Activated naive CD4-positive, alpha-beta T cell treated with anti-CD3 and anti-CD28 coated beads, Interleukin-2, amount 50 U/mL, for 24 hours (primary cell): ENCODE results near the gene RAPSN.

Source experiments
- H3K27ac Mint-ChIP-seq: one replicate; pipeline ENCODE4 v1.8.0; 2021; ENCODE audit warnings: mild to moderate bottlenecking, mixed read lengths
- H3K27me3 Mint-ChIP-seq: one replicate; pipeline ENCODE4 v1.8.0; 2021; ENCODE audit warnings: mixed read lengths
- H3K36me3 Mint-ChIP-seq: one replicate; pipeline ENCODE4 v1.8.0; 2021; ENCODE audit warnings: mixed read lengths
- H3K4me1 Mint-ChIP-seq: one replicate; pipeline ENCODE4 v1.8.0; 2021; ENCODE audit warnings: mixed read lengths
- H3K4me3 Mint-ChIP-seq: one replicate; pipeline ENCODE4 v1.8.0; 2021; ENCODE audit warnings: mild to moderate bottlenecking, mixed read lengths
- H3K9me3 Mint-ChIP-seq: one replicate; pipeline ENCODE4 v1.8.0; 2021; ENCODE audit warnings: mixed read lengths

The RAPSN gene

DNA sequence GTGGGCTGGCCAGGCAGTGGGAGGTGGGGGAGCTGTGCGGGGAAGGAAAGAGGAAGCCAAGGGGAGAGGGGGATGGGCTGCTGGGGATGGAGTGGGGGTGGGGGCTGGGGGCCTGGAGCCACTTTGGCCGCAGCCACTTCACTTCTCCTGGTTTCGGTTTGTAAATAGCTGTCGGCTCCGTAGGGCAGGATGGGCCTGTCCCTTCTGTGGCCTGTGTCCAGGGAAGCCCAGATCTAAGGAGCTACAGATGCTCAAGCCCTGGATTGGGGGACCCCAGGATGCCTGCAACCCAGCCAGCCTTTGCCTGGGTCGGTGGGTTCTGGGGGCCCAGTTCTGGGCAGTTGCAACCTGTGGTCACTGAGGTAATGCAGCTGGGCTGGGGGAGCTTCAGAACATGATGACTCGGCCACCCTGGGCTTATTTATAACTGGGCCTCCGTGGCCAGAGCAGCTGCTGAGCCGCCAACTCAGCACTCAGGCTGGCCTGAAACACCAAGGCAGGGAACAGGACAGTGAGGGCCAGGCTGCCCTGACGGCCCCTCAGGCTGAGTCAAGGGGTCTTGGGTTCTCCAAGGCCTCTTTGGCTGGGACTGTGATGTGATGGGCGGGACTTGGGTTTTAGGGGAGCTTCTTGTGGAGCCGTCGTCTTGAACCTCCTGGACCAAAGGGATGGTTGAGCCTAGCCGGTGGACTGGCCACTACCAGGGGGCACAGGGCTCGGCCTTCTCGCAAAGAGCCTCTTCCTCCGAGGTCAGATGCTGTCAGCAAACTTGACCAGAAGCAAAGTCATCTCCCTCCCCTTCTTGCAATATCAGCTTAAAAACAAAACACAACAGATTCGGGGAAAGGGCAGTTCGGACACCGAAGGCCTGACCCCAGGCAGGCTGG, 55.5 kb downstream of the RAPSN start:
- peak overlapping the region; percentile 55 for H3K4me3 Mint-ChIP-seq
- no peaks in the 10 kb centered on the region for H3K9me3 Mint-ChIP-seq
- H3K27ac Mint-ChIP-seq, result peak overlapping the region; percentile 51
- no peaks in the 10 kb centered on the region for H3K36me3 Mint-ChIP-seq
- H3K27me3 Mint-ChIP-seq, result no peaks in the 10 kb centered on the region
- H3K4me1 Mint-ChIP-seq, result peaks cover 57% of the 10 kb centered on the region

DNA sequence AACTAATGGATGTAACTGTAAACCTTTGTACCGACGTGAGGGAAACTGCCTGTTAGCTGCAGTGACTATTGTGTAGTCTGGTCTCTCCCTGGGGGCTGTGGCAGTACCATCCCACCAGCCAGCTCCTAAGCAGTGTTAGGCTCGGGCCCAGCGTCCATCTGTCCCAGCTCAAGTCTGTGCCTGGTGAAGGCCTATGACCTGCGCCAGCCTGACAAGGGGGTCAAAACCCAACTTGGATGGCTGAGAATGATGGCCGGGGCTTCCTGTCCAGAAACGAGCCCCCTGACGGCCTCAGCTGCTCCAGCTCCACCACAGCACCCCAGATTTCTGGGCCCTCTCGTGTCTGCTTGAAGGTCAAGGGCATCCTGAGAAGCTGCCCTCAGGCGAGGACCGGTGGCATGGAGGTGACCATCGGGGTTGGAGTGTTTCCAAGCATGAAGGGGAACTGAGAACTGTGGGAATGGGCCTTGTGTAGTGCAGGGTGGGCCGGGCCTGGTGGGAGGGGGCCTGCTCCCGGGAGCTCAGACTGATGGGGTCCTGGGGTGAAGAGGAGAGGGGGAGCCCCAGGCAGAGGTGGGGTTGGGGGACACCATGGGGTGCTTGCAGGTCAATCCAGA, 56.3 kb downstream of the RAPSN start:
- no peaks in the 10 kb centered on the region for H3K9me3 Mint-ChIP-seq
- peaks cover 60% of the 10 kb centered on the region for H3K4me1 Mint-ChIP-seq
- H3K4me3 Mint-ChIP-seq, result no peak overlapping the region
- H3K27me3 Mint-ChIP-seq, result no peaks in the 10 kb centered on the region
- no peak overlapping the region for H3K27ac Mint-ChIP-seq
- no peaks in the 10 kb centered on the region for H3K36me3 Mint-ChIP-seq

DNA sequence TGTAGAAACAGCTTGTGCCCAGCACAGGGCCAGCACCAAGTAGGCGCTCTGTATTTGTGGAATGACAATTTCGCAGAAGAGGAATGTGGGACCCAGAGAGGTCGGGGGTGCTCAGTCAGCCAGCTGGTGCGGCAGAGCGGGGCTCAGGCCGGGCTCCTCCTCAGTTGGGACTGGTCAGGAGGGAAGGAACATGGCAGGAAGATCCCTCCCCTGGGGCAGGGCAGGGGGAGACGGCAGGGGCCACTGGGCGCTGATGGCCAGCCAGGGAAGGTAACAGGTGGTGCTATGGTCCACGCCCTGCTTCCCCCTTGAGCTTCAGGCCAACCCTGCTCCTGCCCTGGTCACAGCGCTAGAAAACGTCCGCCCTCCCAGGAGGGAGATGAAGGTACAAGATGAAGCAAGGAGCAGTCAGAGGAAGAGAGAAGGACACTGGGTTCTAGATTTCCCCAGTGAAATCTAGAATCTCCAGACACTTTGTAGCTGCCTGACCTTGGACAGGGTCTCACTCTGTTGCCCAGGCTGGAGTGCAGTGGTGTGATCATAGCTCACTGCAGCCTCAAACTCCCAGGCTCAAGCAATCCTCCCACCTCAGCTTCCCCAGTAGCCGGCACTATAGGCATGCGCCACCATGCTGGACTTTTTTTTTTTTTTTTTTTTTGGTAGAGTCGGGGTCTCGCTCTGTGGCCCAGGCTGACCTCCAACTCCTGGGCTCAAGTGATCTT, 57.1 kb downstream of the RAPSN start:
- Mint-ChIP-seq H3K36me3 (no peaks in the 10 kb centered on the region), H3K9me3 (no peaks in the 10 kb centered on the region), H3K27me3 (no peaks in the 10 kb centered on the region), H3K4me3 (no peak overlapping the region), H3K27ac (peak overlapping the region; percentile 80), H3K4me1 (peaks cover 56% of the 10 kb centered on the region)

DNA sequence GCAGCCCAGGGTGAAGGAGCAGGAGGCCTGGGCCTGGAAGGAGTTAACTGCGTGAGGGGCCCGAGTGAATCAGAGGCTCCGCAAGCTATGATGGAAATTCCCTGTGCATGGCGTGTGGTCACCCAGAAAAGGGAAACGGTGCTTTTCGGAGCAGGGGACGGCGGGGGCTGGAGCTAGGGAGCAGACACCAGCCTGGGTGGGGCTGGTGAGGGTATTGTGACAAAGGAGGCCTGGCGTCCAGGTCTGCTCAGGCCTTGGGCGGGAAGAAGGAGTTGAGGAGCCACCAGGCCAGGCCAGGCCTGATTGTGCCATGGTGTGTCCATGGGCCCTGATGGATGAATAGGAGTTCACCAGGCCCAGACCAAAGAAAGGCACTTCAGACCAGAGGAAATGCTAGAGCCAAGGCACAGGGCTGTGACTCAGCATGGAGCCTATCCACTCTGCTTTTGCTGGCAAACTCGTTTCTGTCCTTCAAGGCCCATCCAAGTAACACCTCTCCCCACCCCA, 57.8 kb downstream of the RAPSN start:
- Mint-ChIP-seq H3K4me1 (peaks cover 56% of the 10 kb centered on the region), H3K36me3 (no peaks in the 10 kb centered on the region), H3K27ac (peak overlapping the region; percentile 82)

DNA sequence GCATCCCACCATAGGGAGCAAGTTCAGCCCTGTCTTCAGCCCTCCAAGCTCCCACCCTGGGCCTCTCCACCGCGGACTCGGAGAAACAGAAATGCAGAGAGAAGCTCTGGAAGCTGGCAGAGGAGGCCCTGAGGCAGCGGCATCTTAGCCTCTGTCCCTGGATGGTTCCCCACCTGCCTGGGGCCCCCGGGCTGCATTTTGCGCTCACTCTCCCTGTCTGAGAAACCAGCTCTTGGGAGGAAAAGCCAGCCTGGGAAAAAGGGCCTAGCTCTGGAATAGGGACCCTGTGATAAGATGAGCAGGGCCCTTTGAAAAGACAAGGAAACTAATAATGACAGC, 58.5 kb downstream of the RAPSN start:
- no peak overlapping the region for H3K4me3 Mint-ChIP-seq
- H3K36me3 Mint-ChIP-seq, result no peaks in the 10 kb centered on the region
- H3K27ac Mint-ChIP-seq, result no peak overlapping the region
- H3K9me3 Mint-ChIP-seq, result no peaks in the 10 kb centered on the region
- H3K27me3 Mint-ChIP-seq, result no peaks in the 10 kb centered on the region
- H3K4me1 Mint-ChIP-seq, result peaks cover 48% of the 10 kb centered on the region

More for the DNA sequence above, 57.8 kb downstream of the RAPSN start:
- no peak overlapping the region for H3K4me3 Mint-ChIP-seq
- H3K9me3 Mint-ChIP-seq, result no peaks in the 10 kb centered on the region
- no peaks in the 10 kb centered on the region for H3K27me3 Mint-ChIP-seq

DNA sequence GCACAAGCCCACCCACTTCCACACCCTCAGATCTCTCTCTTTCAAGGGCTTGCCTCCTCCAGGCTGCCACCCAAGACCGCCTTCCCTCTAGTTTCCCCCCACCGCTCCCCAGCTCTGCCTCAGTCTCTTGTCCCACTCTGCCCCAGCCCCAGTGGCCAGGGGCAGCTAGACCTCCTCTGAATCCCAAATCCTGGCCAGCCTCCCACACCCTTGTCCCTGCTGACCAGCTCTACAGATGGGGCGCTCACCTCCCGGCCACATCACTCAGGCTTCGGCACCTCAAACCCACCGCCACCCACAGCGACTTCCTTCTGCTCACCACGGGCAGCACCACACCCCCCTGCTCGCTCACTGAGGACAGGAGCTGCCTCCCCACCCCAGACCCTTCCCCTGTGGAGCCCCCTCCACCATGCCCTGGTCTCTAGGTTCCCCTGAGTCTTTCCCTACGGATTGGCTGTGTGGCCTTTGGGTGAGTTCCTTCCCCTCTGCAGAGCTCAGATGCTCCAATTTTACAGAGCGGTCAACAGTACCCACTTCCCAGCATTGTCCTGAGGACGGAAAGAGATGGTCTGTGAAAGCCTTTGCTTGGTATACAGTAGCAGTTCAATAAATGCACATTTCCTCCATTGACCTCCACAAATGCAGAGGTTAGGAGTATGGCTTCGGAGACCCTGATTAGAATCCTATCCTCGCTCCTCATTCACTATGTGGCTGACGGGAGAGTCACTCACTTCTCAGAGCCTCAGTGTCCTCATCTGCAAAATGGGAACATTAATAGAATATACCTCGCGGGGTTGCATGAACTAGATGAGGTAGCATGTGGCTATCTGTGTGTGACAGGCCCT, 59.1 kb downstream of the RAPSN start:
- Mint-ChIP-seq H3K27me3 (no peaks in the 10 kb centered on the region), H3K4me1 (peaks cover 46% of the 10 kb centered on the region), H3K4me3 (no peak overlapping the region), H3K27ac (no peak overlapping the region), H3K9me3 (no peaks in the 10 kb centered on the region), H3K36me3 (no peaks in the 10 kb centered on the region)

DNA sequence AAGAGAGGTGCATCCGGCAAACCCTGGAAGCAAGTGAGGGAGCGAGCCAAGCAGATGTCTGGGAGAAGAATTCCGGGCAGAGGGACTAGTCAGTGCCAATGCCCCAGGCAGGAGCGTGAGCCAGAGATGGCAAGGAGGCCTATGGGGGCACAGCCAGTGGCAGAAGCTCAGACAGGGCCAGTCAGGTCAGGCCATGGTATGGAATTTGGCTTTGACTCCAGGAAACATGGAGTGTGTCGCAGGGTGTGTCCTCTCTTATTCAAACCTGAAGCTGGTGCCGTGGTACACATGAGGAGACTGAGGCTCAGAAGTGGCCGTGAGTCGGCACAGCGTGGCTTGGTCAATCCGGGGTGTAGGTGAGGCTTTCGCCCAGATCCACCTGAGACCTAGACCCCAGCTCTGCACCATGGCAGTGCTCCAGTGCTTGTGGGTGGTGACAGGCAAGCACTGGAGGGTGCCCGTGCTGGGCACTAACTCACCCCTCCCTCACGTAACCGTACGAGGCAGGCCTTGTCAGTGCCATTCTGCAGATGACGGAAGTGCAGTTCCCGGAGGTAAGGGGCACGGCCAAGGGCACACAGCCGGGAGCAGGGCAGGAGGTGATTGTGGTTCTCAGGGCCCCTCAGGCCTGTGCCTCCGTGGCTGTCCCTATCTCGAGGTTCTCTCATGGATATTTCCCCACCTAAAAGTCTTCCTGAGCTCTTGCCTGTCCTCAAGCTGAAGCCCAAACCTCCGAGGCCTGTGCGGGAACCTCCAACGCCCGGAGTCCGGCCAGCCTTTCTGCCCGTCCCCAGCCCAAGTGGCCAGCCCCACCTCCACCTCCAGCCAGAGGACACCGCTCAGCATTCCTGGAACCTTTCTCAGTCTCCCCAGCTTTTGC, 60.0 kb downstream of the RAPSN start:
- Mint-ChIP-seq H3K27ac (no peak overlapping the region), H3K36me3 (no peaks in the 10 kb centered on the region), H3K27me3 (no peaks in the 10 kb centered on the region), H3K9me3 (no peaks in the 10 kb centered on the region), H3K4me1 (peaks cover 41% of the 10 kb centered on the region), H3K4me3 (no peak overlapping the region)

DNA sequence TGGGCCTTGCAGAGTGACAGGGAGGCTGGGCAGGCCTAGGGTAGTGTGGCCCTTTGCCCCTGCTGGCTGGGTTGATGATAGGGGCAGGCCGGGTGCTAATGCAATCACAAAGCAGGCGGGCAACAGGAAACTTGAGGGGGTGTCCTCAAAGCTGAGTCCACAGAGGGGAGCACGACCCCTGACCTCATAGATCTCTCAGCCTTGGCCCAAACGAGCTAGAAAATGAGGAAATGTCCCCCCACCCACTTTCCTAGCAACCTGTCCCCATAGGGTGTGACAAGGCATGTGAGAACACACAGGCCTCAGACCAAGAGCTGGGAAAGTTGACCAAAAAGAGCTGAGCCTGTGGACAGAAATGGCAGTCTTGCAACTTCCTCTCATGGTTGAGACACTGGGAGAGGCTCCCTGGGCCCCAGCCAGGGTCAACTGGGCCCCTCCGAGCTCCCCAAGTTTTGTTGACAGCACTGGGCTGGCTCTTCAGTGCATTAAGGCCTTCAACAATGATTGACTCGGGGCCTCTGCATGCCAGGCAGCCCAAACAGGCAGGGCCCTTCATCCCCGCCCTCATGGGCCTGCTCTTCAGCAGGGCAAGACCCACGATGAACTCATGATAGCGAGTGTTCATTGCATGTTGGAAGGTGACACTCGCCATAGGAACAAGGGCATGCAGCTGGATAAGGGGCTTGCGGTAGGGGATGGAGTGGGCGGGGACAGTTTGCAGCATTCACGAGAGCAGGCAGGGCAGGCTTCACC, 60.8 kb downstream of the RAPSN start:
- H3K36me3 Mint-ChIP-seq, result no peaks in the 10 kb centered on the region
- no peak overlapping the region for H3K4me3 Mint-ChIP-seq
- H3K27me3 Mint-ChIP-seq, result no peaks in the 10 kb centered on the region
- H3K27ac Mint-ChIP-seq, result no peak overlapping the region
- peaks cover 33% of the 10 kb centered on the region for H3K4me1 Mint-ChIP-seq
- H3K9me3 Mint-ChIP-seq, result no peaks in the 10 kb centered on the region
